HepG2 (cell line): Measurements from ENCODE around the gene PRXL2A. TPM values are rescaled to one million over a fixed set of nuclear protein-coding genes. Genes with fewer than 3 reads are reported as not detected.
A peak's percentile ranks its signal among the peaks of the same experiment; 100 is the strongest.

Experiments
- AGO2 ChIP-seq: fragments of 200-400 bp; formaldehyde crosslinking; optimal IDR thresholded peaks from 2 replicates; pipeline ENCODE3; 2017; ENCODE audit warnings: mild to moderate bottlenecking, low read depth, low read length, moderate library complexity
- FOXM1 ChIP-seq: sonication (generic); formaldehyde crosslinking; IDR thresholded peaks from 2 replicates; pipeline ENCODE4 v1.5.0; 2020; ENCODE audit warnings: missing genetic modification reagents
- HNF4G ChIP-seq, 2 experiments: sonication (generic) in 1 of 2; formaldehyde crosslinking in 1 of 2; IDR thresholded peaks; 2 replicates each; pipeline versions ENCODE4 v1.4.0 to v1.6.1; 2011 to 2020; ENCODE audit warnings: borderline replicate concordance in 2 of 2, low read depth in 2 of 2, mild to moderate bottlenecking in 2 of 2, low read length in 1 of 2, missing genetic modification reagents in 1 of 2, moderate library complexity in 1 of 2
- ISL2 ChIP-seq: sonication (generic); formaldehyde crosslinking; IDR thresholded peaks from 2 replicates; pipeline ENCODE4 v1.5.0; 2020; ENCODE audit warnings: missing genetic modification reagents
- KMT2A ChIP-seq: sonication (generic); formaldehyde crosslinking; IDR thresholded peaks from 2 replicates; pipeline ENCODE4 v1.4.0; 2020; ENCODE audit warnings: missing genetic modification reagents
- PHF20 ChIP-seq: sonication (generic); formaldehyde crosslinking; IDR thresholded peaks from 2 replicates; pipeline ENCODE4 v1.5.0; 2020; ENCODE audit warnings: mild to moderate bottlenecking, missing genetic modification reagents
- RFX1 ChIP-seq: fragments of 450-650 bp; IDR thresholded peaks from 2 replicates; pipeline ENCODE4 v1.6.1; 2017
- RNF2 ChIP-seq: fragments of 450-650 bp; conservative IDR thresholded peaks from 2 replicates; pipeline ENCODE4 v1.6.1; 2016; ENCODE audit warnings: low read depth
- TOPORS ChIP-seq: sonication (generic); formaldehyde crosslinking; IDR thresholded peaks from 2 replicates; pipeline ENCODE4 v1.8.0; 2023; ENCODE audit warnings: mild to moderate bottlenecking, missing genetic modification reagents
- U2AF1 ChIP-seq: fragments of 200-400 bp; formaldehyde crosslinking; optimal IDR thresholded peaks from 2 replicates; pipeline ENCODE3; 2017; ENCODE audit warnings: mild to moderate bottlenecking, low read depth, low read length
- XBP1 ChIP-seq: sonication (generic); formaldehyde crosslinking; IDR thresholded peaks from 2 replicates; pipeline ENCODE4 v1.5.0; 2020; ENCODE audit warnings: missing genetic modification reagents
- ZNF180 ChIP-seq: sonication (generic); formaldehyde crosslinking; IDR thresholded peaks from 2 replicates; pipeline ENCODE4 v1.4.0; 2020; ENCODE audit warnings: low read depth, missing genetic modification reagents, borderline replicate concordance
- ZNF24 ChIP-seq: fragments of 450-650 bp; IDR thresholded peaks from 2 replicates; pipeline ENCODE4 v1.6.1; 2017; ENCODE audit warnings: antibody characterized with exemption, mild to moderate bottlenecking
- ZNF33B ChIP-seq: sonication (generic); formaldehyde crosslinking; IDR thresholded peaks from 2 replicates; pipeline ENCODE4 v1.5.1; 2020; ENCODE audit warnings: mild to moderate bottlenecking, missing genetic modification reagents
- ZNF567 ChIP-seq: sonication (generic); formaldehyde crosslinking; IDR thresholded peaks from 2 replicates; pipeline ENCODE4 v1.8.1; 2023; ENCODE audit warnings: mild to moderate bottlenecking, missing genetic modification reagents, borderline replicate concordance
- ZNF605 ChIP-seq: sonication (generic); formaldehyde crosslinking; IDR thresholded peaks from 2 replicates; pipeline ENCODE4 v1.8.0; 2022; ENCODE audit warnings: mild to moderate bottlenecking, missing genetic modification reagents
- ZNF747 ChIP-seq: sonication (generic); formaldehyde crosslinking; IDR thresholded peaks from 2 replicates; pipeline ENCODE4 v1.8.1; 2023; ENCODE audit warnings: missing genetic modification reagents, mild to moderate bottlenecking, borderline replicate concordance
- polyA plus RNA-seq, 8 experiments: library from polyadenylated mRNA; depleted of rRNA in 3 of 8; stranded (reverse) in 7 of 8; unstranded in 1 of 8; fragments of >200 nt; fragmentation: Illumina TruSeq in 4 of 8; extraction: Trizol in 4 of 8; gene quantifications; 2 replicates each; pipeline versions ENCODE4 v1.2.1 to v1.2.3, GENCODE V29; 2011 to 2016; ENCODE audit warnings: low read depth in 4 of 8, missing spikeins in 1 of 8, mixed read lengths in 1 of 8; ENCODE audit not compliant: insufficient read depth in 1 of 8
- total RNA-seq, 5 experiments: library from RNA; depleted of rRNA; stranded (reverse); fragments of >200 nt; fragmentation: Illumina TruSeq; extraction: Trizol; gene quantifications; 2 replicates each; pipeline ENCODE4 v1.2.3, GENCODE V29; 2016; ENCODE audit warnings: low read depth in 1 of 5
- TF ChIP-seq, protein P1 (sequence below): sonication (generic); formaldehyde crosslinking; IDR thresholded peaks from 2 replicates; pipeline ENCODE4 v1.8.0; 2022; ENCODE audit warnings: mild to moderate bottlenecking, missing genetic modification reagents, borderline replicate concordance
- TF ChIP-seq, protein P2 (sequence below): sonication (generic); formaldehyde crosslinking; IDR thresholded peaks from 2 replicates; pipeline ENCODE4 v1.5.0; 2020; ENCODE audit warnings: mild to moderate bottlenecking, missing genetic modification reagents
- TF ChIP-seq, protein P3 (sequence below): sonication (generic); formaldehyde crosslinking; IDR thresholded peaks from 2 replicates; pipeline ENCODE4 v1.8.1; 2023; ENCODE audit warnings: mild to moderate bottlenecking, missing genetic modification reagents
- TF ChIP-seq, protein P4 (sequence below): sonication (generic); formaldehyde crosslinking; IDR thresholded peaks from 2 replicates; pipeline ENCODE4 v1.4.0; 2020; ENCODE audit warnings: missing genetic modification reagents, borderline replicate concordance
- TF ChIP-seq, protein P5 (sequence below): sonication (generic); formaldehyde crosslinking; IDR thresholded peaks from 2 replicates; pipeline ENCODE4 v1.8.0; 2022; ENCODE audit warnings: missing genetic modification reagents, mild to moderate bottlenecking, borderline replicate concordance
- TF ChIP-seq, protein P6 (sequence below): fragments of 450-650 bp; IDR thresholded peaks from 2 replicates; pipeline ENCODE4 v1.6.1; 2017

PRXL2A gene
- total and polyA plus RNA-seq, 2 of the 13 experiments (the other 11 are each of a cell fraction or from before 2014, with no cell fraction given) = 43.9 to 79.9 TPM

DNA sequence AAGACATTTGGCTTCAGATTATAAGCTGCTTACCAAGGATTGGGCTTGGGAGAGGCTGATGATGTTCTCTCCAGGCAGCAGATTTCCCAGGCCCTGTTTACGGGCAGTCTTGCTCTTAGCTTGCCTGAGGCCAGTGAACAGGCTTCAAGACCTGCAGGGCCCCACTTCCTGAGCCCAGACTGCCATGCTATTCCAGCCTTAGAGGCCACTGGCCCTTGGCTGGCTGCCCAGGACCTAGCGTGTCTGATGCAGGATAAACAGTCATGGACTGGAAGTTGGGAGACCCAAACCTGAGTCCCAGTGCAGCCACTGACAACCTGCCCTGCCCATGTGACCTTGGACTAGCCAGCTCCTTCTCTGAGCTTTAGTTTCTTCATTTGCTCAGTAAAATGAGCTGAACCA lies 2.9 kb downstream of the PRXL2A start (continued):
- 0 out of 2 replicates have a peak, but pooled peaks have one; percentile 27 for TF ChIP-seq ZNF747 (CRISPR knock-in tag)
- TF ChIP-seq ZNF33B (CRISPR knock-in tag) = no peak
- TF ChIP-seq, protein P1, sequence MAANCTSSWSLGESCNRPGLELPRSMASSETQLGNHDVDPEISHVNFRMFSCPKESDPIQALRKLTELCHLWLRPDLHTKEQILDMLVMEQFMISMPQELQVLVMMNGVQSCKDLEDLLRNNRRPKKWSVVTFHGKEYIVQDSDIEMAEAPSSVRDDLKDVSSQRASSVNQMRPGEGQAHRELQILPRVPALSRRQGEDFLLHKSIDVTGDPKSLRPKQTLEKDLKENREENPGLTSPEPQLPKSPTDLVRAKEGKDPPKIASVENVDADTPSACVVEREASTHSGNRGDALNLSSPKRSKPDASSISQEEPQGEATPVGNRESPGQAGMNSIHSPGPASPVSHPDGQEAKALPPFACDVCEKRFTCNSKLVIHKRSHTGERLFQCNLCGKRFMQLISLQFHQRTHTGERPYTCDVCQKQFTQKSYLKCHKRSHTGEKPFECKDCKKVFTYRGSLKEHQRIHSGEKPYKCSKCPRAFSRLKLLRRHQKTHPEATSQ (CRISPR knock-in tag) = no peak
- TF ChIP-seq ISL2 (CRISPR knock-in tag) = peak; percentile 36; the same call in 1 of the 2 replicates
- no peak for TF ChIP-seq FOXM1
- TF ChIP-seq PHF20 (CRISPR knock-in tag) = no peak
- no peak for TF ChIP-seq KMT2A (CRISPR knock-in tag)
- TF ChIP-seq, protein P2, sequence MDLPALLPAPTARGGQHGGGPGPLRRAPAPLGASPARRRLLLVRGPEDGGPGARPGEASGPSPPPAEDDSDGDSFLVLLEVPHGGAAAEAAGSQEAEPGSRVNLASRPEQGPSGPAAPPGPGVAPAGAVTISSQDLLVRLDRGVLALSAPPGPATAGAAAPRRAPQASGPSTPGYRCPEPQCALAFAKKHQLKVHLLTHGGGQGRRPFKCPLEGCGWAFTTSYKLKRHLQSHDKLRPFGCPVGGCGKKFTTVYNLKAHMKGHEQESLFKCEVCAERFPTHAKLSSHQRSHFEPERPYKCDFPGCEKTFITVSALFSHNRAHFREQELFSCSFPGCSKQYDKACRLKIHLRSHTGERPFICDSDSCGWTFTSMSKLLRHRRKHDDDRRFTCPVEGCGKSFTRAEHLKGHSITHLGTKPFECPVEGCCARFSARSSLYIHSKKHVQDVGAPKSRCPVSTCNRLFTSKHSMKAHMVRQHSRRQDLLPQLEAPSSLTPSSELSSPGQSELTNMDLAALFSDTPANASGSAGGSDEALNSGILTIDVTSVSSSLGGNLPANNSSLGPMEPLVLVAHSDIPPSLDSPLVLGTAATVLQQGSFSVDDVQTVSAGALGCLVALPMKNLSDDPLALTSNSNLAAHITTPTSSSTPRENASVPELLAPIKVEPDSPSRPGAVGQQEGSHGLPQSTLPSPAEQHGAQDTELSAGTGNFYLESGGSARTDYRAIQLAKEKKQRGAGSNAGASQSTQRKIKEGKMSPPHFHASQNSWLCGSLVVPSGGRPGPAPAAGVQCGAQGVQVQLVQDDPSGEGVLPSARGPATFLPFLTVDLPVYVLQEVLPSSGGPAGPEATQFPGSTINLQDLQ = no peak
- TF ChIP-seq HNF4G (IDR thresholded peaks at IDR 0.05; ENCODE audit: borderline replicate concordance, low read depth, low read length) = no peak
- TF ChIP-seq HNF4G (CRISPR knock-in tag; IDR thresholded peaks at IDR 0.05; ENCODE audit: borderline replicate concordance, low read depth) = peak; percentile 24; the same call in 1 of the 2 replicates
- TF ChIP-seq ZNF567 (CRISPR knock-in tag) = no peak
- TF ChIP-seq, protein P3, sequence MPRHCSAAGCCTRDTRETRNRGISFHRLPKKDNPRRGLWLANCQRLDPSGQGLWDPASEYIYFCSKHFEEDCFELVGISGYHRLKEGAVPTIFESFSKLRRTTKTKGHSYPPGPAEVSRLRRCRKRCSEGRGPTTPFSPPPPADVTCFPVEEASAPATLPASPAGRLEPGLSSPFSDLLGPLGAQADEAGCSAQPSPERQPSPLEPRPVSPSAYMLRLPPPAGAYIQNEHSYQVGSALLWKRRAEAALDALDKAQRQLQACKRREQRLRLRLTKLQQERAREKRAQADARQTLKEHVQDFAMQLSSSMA (CRISPR knock-in tag) = no peak
- TF ChIP-seq AGO2 = no peak
- TF ChIP-seq TOPORS (CRISPR knock-in tag) = no peak
- TF ChIP-seq ZNF24 = no peak
- TF ChIP-seq, protein P4, sequence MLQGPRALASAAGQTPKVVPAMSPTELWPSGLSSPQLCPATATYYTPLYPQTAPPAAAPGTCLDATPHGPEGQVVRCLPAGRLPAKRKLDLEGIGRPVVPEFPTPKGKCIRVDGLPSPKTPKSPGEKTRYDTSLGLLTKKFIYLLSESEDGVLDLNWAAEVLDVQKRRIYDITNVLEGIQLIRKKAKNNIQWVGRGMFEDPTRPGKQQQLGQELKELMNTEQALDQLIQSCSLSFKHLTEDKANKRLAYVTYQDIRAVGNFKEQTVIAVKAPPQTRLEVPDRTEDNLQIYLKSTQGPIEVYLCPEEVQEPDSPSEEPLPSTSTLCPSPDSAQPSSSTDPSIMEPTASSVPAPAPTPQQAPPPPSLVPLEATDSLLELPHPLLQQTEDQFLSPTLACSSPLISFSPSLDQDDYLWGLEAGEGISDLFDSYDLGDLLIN (CRISPR knock-in tag) = no peak
- TF ChIP-seq ZNF180 (CRISPR knock-in tag) = no peak
- peak; percentile 50; the same call in 1 of the 2 replicates for TF ChIP-seq ZNF605 (CRISPR knock-in tag)
- no peak for TF ChIP-seq XBP1 (CRISPR knock-in tag)
- TF ChIP-seq RFX1 = no peak
- no peak for TF ChIP-seq RNF2
- TF ChIP-seq, protein P5, sequence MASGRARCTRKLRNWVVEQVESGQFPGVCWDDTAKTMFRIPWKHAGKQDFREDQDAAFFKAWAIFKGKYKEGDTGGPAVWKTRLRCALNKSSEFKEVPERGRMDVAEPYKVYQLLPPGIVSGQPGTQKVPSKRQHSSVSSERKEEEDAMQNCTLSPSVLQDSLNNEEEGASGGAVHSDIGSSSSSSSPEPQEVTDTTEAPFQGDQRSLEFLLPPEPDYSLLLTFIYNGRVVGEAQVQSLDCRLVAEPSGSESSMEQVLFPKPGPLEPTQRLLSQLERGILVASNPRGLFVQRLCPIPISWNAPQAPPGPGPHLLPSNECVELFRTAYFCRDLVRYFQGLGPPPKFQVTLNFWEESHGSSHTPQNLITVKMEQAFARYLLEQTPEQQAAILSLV (CRISPR knock-in tag) = no peak
- TF ChIP-seq, protein P6, sequence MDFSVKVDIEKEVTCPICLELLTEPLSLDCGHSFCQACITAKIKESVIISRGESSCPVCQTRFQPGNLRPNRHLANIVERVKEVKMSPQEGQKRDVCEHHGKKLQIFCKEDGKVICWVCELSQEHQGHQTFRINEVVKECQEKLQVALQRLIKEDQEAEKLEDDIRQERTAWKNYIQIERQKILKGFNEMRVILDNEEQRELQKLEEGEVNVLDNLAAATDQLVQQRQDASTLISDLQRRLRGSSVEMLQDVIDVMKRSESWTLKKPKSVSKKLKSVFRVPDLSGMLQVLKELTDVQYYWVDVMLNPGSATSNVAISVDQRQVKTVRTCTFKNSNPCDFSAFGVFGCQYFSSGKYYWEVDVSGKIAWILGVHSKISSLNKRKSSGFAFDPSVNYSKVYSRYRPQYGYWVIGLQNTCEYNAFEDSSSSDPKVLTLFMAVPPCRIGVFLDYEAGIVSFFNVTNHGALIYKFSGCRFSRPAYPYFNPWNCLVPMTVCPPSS = no peak
- TF ChIP-seq U2AF1 = no peak
